Measurements from ENCODE around the gene GRK4. TPM values are rescaled to one million over a fixed set of nuclear protein-coding genes. Genes with fewer than 3 reads are reported as not detected.
"Not testable (repeated sequence)": the region's sequence is repeated elsewhere in the genome, so short reads cannot be mapped to it uniquely, and the experiment has no call there.

The GRK4 gene
- 1 to 10 TPM; 5.9 to 8.2 (median 6.7) TPM for polyA plus RNA-seq (ENCODE audit: insufficient read length in 3 of 3)

GRCh38 chr4:2963175-2963965 lies at the start of gene GRK4, which contains the start of gene NOP14:
Gene GRK4, plus strand, starts transcription at chr4:2963571. Its CDS starts 500 bp downstream, at chr4:2964071.
Gene NOP14, minus strand, starts transcription at chr4:2963406. Its CDS starts 87 bp downstream, at chr4:2963319.
- peak; percentile 87 to 95 (median 91) for DNase-seq (ENCODE audit: low read depth in 3 of 3, low spot score in 2 of 3)

- no peak for DNase-seq (ENCODE audit: low read depth in 3 of 3, low spot score in 2 of 3)
These were observed 48.9 kb upstream of the GRK4 start for GRCh38 chr4:2914256-2915126.

- DNase-seq (ENCODE audit: low read depth in 3 of 3, low spot score in 2 of 3) = no peak
These were observed 47.6 kb upstream of the GRK4 start for GRCh38 chr4:2915789-2916188.

- not testable (repeated sequence) for DNase-seq (ENCODE audit: low read depth in 3 of 3, low spot score in 2 of 3)
These were observed 46.7 kb upstream of the GRK4 start for GRCh38 chr4:2916696-2917095.

GRCh38 chr4:2918300-2918699 lies 45.1 kb upstream of the GRK4 start:
- not testable (repeated sequence) for DNase-seq (ENCODE audit: low read depth in 3 of 3, low spot score in 2 of 3)

GRCh38 chr4:2918714-2919113 lies 44.7 kb upstream of the GRK4 start:
- not testable (repeated sequence) for DNase-seq (ENCODE audit: low read depth in 3 of 3, low spot score in 2 of 3)

- DNase-seq (ENCODE audit: low read depth in 3 of 3, low spot score in 2 of 3) = not testable (repeated sequence)
These were observed 40.8 kb upstream of the GRK4 start for GRCh38 chr4:2922453-2923101.

- no peak for DNase-seq (ENCODE audit: low read depth in 3 of 3, low spot score in 2 of 3)
These were observed 40.2 kb upstream of the GRK4 start for GRCh38 chr4:2923141-2923551.

- DNase-seq (ENCODE audit: low read depth in 3 of 3, low spot score in 2 of 3) = no peak
These were observed 39.6 kb upstream of the GRK4 start for GRCh38 chr4:2923668-2924173.

GRCh38 chr4:2924286-2924685 lies 39.1 kb upstream of the GRK4 start:
- no peak for DNase-seq (ENCODE audit: low read depth in 3 of 3, low spot score in 2 of 3)

- DNase-seq (ENCODE audit: low read depth in 3 of 3, low spot score in 2 of 3) = no peak
These were observed 38.5 kb upstream of the GRK4 start for GRCh38 chr4:2924765-2925301.

- no peak for DNase-seq (ENCODE audit: low read depth in 3 of 3, low spot score in 2 of 3)
These were observed 37.9 kb upstream of the GRK4 start for GRCh38 chr4:2925496-2925895.

GRCh38 chr4:2925931-2926860 lies 37.2 kb upstream of the GRK4 start:
- DNase-seq (ENCODE audit: low read depth in 3 of 3, low spot score in 2 of 3) = no peak

- DNase-seq (ENCODE audit: low read depth in 3 of 3, low spot score in 2 of 3) = no peak
These were observed 36.2 kb upstream of the GRK4 start for GRCh38 chr4:2927016-2927695.

- no peak for DNase-seq (ENCODE audit: low read depth in 3 of 3, low spot score in 2 of 3)
These were observed 35.7 kb upstream of the GRK4 start for GRCh38 chr4:2927696-2928075.

GRCh38 chr4:2928242-2929176 lies 34.9 kb upstream of the GRK4 start:
- no peak for DNase-seq (ENCODE audit: low read depth in 3 of 3, low spot score in 2 of 3)

- no peak for DNase-seq (ENCODE audit: low read depth in 3 of 3, low spot score in 2 of 3)
These were observed 33.9 kb upstream of the GRK4 start for GRCh38 chr4:2929469-2929868.

Measured in right renal cortex interstitium (tissue), 3 donors.